Peyer's patch (tissue), 4 donors: ENCODE measurements around the gene WRAP53. TPM values are rescaled to one million over a fixed set of nuclear protein-coding genes. Genes with fewer than 3 reads are reported as not detected.

ENCODE experiments used
- DNase-seq, 3 donors: peaks; one replicate each; pipeline ENCODE4 v3.0.0-alpha.2; 2017 to 2019
- H3K27ac ChIP-seq, 4 donors: fragments of 200-600 bp; sonication (generic); one replicate each; pipeline ENCODE4 v1.5.1; 2016 to 2019
- H3K27me3 ChIP-seq, 2 donors: fragments of 200-600 bp; sonication (generic); one replicate each; pipeline ENCODE4 v1.5.1; 2019
- H3K36me3 ChIP-seq, 3 donors: fragments of 200-600 bp; sonication (generic); one replicate each; pipeline ENCODE4 v1.5.1; 2016 to 2019
- H3K4me1 ChIP-seq, 4 donors: fragments of 200-600 bp; sonication (generic); one replicate each; pipeline ENCODE4 v1.5.1; 2016 to 2019
- H3K4me3 ChIP-seq, 4 donors: fragments of 200-600 bp; sonication (generic); 1 replicate in 3 of 4; 2 replicates in 1 of 4; pipeline ENCODE4 v1.5.1; 2016 to 2019; ENCODE audit warnings: mild to moderate bottlenecking in 1 of 4
- H3K9me3 ChIP-seq, 4 donors: fragments of 200-600 bp; sonication (generic); one replicate each; pipeline ENCODE4 v1.5.1; 2016 to 2019; ENCODE audit warnings: mild to moderate bottlenecking in 1 of 4
- POLR2A ChIP-seq, 2 donors: fragments of 450-650 bp; IDR thresholded peaks; one replicate each; pipeline ENCODE4 v1.5.1; 2017; ENCODE audit warnings: antibody characterized with exemption in 2 of 2, mild to moderate bottlenecking in 2 of 2, moderate library complexity in 2 of 2
- total RNA-seq, 4 donors: library from RNA; depleted of rRNA; stranded (reverse); fragments of >200 nt; gene quantifications; one replicate each; pipeline ENCODE4 v1.1.0, GENCODE V29; 2016
- TF ChIP-seq, protein P1 (sequence below), 6 experiments: fragments of 450-650 bp in 4 of 6; fragments of 200-600 bp in 2 of 6; sonication (generic) in 1 of 6; IDR thresholded peaks; one replicate each; pipeline ENCODE4 v1.5.1; 2017 to 2019; ENCODE audit warnings: antibody characterized with exemption in 6 of 6, mild to moderate bottlenecking in 3 of 6, moderate library complexity in 1 of 6

WRAP53 gene
- total RNA-seq, 4 donors from 2014 or later, result 4.6 to 9.3 (median 6.2) TPM

DNA sequence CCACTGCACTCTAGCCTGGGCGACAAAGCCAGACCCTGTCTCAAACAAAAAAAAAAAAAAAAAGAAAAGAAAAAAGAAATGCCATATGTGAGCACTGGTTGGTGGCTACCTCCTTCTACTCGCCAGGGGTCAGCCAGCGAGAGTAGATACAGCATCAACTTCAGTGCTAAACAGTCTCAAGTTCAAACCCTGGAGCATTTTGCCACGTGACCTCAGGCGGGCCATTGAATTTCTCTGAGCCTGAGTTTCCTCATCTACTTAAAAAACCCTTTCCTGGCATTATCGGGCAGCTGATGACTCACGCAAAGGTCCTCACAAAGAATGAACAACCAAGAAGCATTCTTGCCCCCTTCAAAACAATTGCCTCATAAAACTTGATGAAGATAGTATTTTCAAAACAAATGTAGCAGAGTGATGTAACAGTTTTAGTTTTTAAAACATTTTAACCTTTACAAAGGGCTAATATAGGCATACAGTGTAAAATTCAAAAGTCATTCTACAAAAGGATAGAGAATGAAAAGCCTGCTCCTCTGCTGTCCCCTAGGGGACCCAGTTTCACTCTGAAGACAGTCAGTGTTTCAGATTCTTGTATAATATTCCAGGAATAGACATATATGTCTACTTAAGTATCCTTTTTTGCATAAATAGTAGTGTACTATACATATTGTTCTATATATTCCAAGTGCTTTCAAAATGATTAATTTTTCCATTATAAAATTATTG lies 57.6 kb downstream of the WRAP53 start:
- no peak for DNase-seq
- H3K27ac ChIP-seq, result no peak overlapping the region
- no peak overlapping the region for H3K4me3 ChIP-seq
- H3K36me3 ChIP-seq, result no peaks in the 10 kb centered on the region
- H3K27me3 ChIP-seq, result no peaks in the 10 kb centered on the region
- TF ChIP-seq POLR2A (IDR thresholded peaks at IDR 0.05), result no peak
- TF ChIP-seq, protein P1, sequence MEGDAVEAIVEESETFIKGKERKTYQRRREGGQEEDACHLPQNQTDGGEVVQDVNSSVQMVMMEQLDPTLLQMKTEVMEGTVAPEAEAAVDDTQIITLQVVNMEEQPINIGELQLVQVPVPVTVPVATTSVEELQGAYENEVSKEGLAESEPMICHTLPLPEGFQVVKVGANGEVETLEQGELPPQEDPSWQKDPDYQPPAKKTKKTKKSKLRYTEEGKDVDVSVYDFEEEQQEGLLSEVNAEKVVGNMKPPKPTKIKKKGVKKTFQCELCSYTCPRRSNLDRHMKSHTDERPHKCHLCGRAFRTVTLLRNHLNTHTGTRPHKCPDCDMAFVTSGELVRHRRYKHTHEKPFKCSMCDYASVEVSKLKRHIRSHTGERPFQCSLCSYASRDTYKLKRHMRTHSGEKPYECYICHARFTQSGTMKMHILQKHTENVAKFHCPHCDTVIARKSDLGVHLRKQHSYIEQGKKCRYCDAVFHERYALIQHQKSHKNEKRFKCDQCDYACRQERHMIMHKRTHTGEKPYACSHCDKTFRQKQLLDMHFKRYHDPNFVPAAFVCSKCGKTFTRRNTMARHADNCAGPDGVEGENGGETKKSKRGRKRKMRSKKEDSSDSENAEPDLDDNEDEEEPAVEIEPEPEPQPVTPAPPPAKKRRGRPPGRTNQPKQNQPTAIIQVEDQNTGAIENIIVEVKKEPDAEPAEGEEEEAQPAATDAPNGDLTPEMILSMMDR (IDR thresholded peaks at IDR 0.05), result no peak
- H3K9me3 ChIP-seq, result no peaks in the 10 kb centered on the region
- H3K4me1 ChIP-seq, result no peaks in the 10 kb centered on the region

DNA sequence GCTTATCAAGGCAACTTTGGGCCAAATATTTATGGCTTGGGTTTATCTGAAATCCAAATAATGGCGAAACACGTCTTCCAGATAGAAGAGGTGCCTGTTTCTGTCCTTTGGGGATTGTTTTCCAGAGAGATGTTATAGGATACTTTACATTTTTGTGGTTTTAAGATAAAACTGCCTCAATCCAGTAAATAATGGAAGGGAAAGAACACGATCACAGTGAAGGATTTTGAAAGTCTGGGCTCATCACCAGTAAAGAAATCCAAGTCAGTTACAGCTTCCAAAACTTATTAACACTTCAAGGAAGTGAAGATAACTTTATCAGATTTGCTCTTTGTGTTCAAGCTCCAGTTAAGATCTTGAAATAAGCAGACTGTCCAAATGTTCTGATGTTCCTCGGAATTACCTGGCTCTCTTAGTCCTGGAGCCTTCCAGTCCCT lies 59.4 kb downstream of the WRAP53 start:
- Histone ChIP-seq H3K9me3 (no peaks in the 10 kb centered on the region), H3K27ac (no peak overlapping the region), H3K36me3 (no peaks in the 10 kb centered on the region), H3K4me1 (no peaks in the 10 kb centered on the region), H3K4me3 (no peak overlapping the region), H3K27me3 (no peaks in the 10 kb centered on the region)
- TF ChIP-seq POLR2A (IDR thresholded peaks at IDR 0.05), result no peak
- TF ChIP-seq, protein P1 (IDR thresholded peaks at IDR 0.05), result no peak
- DNase-seq, result no peak

DNA sequence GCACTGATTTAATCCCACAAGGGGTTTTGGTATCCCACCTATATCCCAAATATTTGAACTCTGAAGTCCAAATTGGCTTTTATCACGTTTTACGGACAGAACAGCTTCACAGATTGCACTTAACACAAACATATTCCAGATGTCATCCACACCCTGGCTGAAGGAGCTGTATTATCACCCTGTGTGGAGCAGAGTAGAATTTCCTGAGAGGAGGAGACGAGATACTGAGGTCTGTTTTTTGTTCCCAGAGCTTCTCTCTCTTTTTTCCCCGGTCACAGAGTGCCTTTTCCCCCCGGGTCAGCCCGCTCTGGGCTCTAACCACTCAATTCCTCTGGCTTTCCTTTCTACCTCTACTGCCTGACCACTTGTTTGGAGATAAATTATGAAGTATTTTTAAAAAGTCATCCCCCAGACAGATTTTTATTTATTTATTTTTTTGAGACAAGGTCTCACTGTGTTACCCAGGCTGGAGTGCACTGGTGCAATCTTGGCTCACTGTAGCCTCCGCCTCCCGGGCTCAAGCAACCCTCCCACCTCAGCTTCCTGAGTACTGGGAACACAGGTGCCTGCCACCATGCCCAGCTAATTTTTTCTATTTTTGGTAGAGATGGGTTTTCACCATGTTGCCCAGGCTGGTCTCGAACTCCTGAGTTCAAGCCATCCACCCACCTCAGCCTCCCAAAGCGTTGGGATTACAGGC lies 59.9 kb downstream of the WRAP53 start:
- no peak for DNase-seq
- TF ChIP-seq, protein P1 (IDR thresholded peaks at IDR 0.05), result no peak
- no peak for TF ChIP-seq POLR2A (IDR thresholded peaks at IDR 0.05)
- Histone ChIP-seq H3K36me3 (no peaks in the 10 kb centered on the region), H3K27ac (no peak overlapping the region), H3K9me3 (no peaks in the 10 kb centered on the region), H3K4me3 (no peak overlapping the region), H3K4me1 (no peaks in the 10 kb centered on the region), H3K27me3 (no peaks in the 10 kb centered on the region)

DNA sequence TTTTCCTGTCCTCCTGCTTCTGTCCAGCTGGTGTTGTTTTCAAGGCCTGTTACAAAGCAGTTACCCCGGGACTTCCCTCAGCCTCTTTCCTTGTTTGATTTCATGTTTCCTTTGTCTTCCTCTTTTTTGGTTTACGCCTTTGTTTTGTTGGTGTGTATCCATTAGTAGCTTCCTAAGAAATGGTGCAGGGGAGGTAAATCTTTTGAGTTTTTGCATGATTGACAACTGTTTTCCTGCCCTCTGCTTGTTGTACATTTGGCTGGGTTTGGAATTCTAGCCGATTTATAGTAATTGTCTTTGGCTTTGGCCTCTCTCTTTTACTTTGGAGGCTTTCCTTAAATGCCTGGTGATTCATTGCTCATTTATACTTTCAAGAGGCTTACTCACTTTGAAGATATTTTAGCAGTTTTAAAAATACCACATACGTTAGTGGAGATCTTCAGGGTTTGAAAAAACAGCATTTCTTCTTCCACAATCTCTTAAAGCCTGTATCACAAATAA lies 62.1 kb downstream of the WRAP53 start:
- H3K9me3 ChIP-seq, result no peaks in the 10 kb centered on the region
- DNase-seq, result no peak
- TF ChIP-seq, protein P1 (IDR thresholded peaks at IDR 0.05), result no peak
- TF ChIP-seq POLR2A (IDR thresholded peaks at IDR 0.05), result no peak
- H3K27me3 ChIP-seq, result no peaks in the 10 kb centered on the region
- no peak overlapping the region for H3K27ac ChIP-seq
- H3K36me3 ChIP-seq, result no peaks in the 10 kb centered on the region
- H3K4me1 ChIP-seq, result no peaks in the 10 kb centered on the region
- no peak overlapping the region for H3K4me3 ChIP-seq

Other genes with a start within 250 kb of the WRAP53 start
- 1 to 10 TPM in 1 of 4 donors, not detected in 3; 1.0 TPM for gene FGF11, start 249.0 kb upstream of the WRAP53 start, total RNA-seq
- 1 to 10 TPM; 4.0 to 9.1 (median 5.8) TPM for gene CHRNB1, start 243.4 kb upstream of the WRAP53 start, total RNA-seq
- 10 to 100 TPM; 15.1 to 27.3 (median 24.5) TPM for gene ZBTB4, start 208.8 kb upstream of the WRAP53 start, total RNA-seq
- gene SLC35G6, start 207.0 kb upstream of the WRAP53 start, total RNA-seq, result not detected
- gene POLR2A, start 204.1 kb upstream of the WRAP53 start, total RNA-seq, result 100 to 1,000 TPM in 3 of 4 donors, 10 to 100 TPM in 1; 94.6 to 204 (median 157) TPM
- gene TNFSF12, start 139.4 kb upstream of the WRAP53 start, total RNA-seq, result 10 to 100 TPM in 3 of 4 donors, 1 to 10 TPM in 1; 7.6 to 58.6 (median 15.2) TPM
- 10 to 100 TPM in 3 of 4 donors, 1 to 10 TPM in 1; 5.0 to 54.4 (median 38.7) TPM for gene TNFSF13, start 129.7 kb upstream of the WRAP53 start, total RNA-seq
- gene SENP3, start 126.6 kb upstream of the WRAP53 start, total RNA-seq, result 10 to 100 TPM; 31.4 to 47.7 (median 43.7) TPM
- gene CD68, start 108.8 kb upstream of the WRAP53 start, total RNA-seq, result 100 to 1,000 TPM in 3 of 4 donors, 10 to 100 TPM in 1; 42.1 to 149 (median 124) TPM
- gene MPDU1, start 104.6 kb upstream of the WRAP53 start, total RNA-seq, result 100 to 1,000 TPM in 3 of 4 donors, 10 to 100 TPM in 1; 37.1 to 236 (median 125) TPM
- gene SOX15, start 98.4 kb upstream of the WRAP53 start, total RNA-seq, result 1 to 10 TPM in 3 of 4 donors, not detected in 1; 1.9 to 2.7 (median 2.4) TPM
- 10 to 100 TPM; 28.8 to 38.1 (median 30.4) TPM for gene FXR2, start 73.6 kb upstream of the WRAP53 start, total RNA-seq
- gene SAT2, start 60.7 kb upstream of the WRAP53 start, total RNA-seq, result 100 to 1,000 TPM; 144 to 303 (median 229) TPM
- 10 to 100 TPM in 2 of 4 donors, 1 to 10 TPM in 2; 2.1 to 38.0 (median 16.3) TPM for gene SHBG, start 58.3 kb upstream of the WRAP53 start, total RNA-seq
- gene ATP1B2, start 37.6 kb upstream of the WRAP53 start, total RNA-seq, result under 1 TPM in 1 of 4 donors, not detected in 3; 0.47 TPM
- gene TP53, start 987 bp upstream of the WRAP53 start, total RNA-seq, result 10 to 100 TPM; 19.6 to 27.7 (median 25.1) TPM
- under 1 TPM in 1 of 4 donors, not detected in 3; 0.27 TPM for gene EFNB3, start 16.7 kb downstream of the WRAP53 start, total RNA-seq
- under 1 TPM in 2 of 4 donors, not detected in 2; 0.18 to 0.83 TPM for gene DNAH2, start 29.3 kb downstream of the WRAP53 start, total RNA-seq
- 10 to 100 TPM; 32.1 to 45.6 (median 36.4) TPM for gene KDM6B, start 145.7 kb downstream of the WRAP53 start, total RNA-seq
- gene TMEM88, start 166.6 kb downstream of the WRAP53 start, total RNA-seq, result 10 to 100 TPM in 3 of 4 donors, 1 to 10 TPM in 1; 3.4 to 29.7 (median 12.9) TPM
- gene NAA38, start 169.1 kb downstream of the WRAP53 start, total RNA-seq, result 10 to 100 TPM; 28.6 to 75.8 (median 47.8) TPM
- 1 to 10 TPM; 3.3 to 5.1 (median 4.2) TPM for gene CYB5D1, start 169.5 kb downstream of the WRAP53 start, total RNA-seq
- gene CHD3, start 200.3 kb downstream of the WRAP53 start, total RNA-seq, result 10 to 100 TPM; 36.1 to 99.9 (median 45.1) TPM
- gene RNF227, start 227.8 kb downstream of the WRAP53 start, total RNA-seq, result 1 to 10 TPM in 3 of 4 donors, not detected in 1; 1.2 to 5.1 (median 1.6) TPM
- gene KCNAB3, start 241.4 kb downstream of the WRAP53 start, total RNA-seq, result 1 to 10 TPM in 3 of 4 donors, under 1 TPM in 1; 0.95 to 5.0 (median 2.7) TPM
- gene TRAPPC1, start 243.5 kb downstream of the WRAP53 start, total RNA-seq, result 10 to 100 TPM; 39.8 to 58.0 (median 45.5) TPM
- 100 to 1,000 TPM in 1 of 4 donors, 10 to 100 TPM in 3; 30.5 to 120 (median 45.2) TPM for gene CNTROB, start 243.7 kb downstream of the WRAP53 start, total RNA-seq